ENCODE results near the gene CDC42EP4.

GRCh38 chr17:73284354-73284753, 27.4 kb downstream of the CDC42EP4 start:
- TF ChIP-seq CTCF (IDR thresholded peaks at IDR 0.05; ENCODE audit: low read depth, low read length, poor library complexity, severe bottlenecking), result no peak
- TF ChIP-seq EZH2phosphoT487 (IDR thresholded peaks at IDR 0.05; ENCODE audit: borderline replicate concordance, low read length), result no peak

Measured in DOHH2 (cell line).